ENCODE results near the gene TAF6L.
"Not testable (repeated sequence)": the region's sequence is repeated elsewhere in the genome, so short reads cannot be mapped to it uniquely, and the experiment has no call there.

Gene TAF6L

DNA sequence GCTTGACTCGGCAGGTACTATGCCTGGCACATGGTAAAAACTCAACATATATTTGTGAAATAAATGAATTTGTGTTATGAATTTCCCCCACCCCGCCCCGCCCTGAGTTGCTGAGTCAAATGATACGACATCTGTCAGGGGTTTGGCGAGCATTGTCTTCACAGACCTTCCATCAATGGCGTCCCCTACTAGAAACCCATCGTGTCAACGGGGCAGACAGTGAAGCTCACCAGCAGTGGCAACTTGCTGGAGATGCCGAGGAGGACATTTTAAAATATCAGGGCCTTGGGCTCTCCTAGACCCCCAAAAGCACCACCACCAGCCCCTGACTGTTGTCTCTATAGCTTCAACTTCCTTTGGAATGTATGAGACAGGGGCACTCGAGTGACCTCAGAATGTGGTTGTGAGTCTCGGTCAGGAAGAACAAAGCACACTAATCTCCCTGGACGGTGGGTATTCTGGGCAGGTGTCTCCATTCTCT is 34.8 kb downstream of the TAF6L start:
- peak; percentile 26 for DNase-seq

DNA sequence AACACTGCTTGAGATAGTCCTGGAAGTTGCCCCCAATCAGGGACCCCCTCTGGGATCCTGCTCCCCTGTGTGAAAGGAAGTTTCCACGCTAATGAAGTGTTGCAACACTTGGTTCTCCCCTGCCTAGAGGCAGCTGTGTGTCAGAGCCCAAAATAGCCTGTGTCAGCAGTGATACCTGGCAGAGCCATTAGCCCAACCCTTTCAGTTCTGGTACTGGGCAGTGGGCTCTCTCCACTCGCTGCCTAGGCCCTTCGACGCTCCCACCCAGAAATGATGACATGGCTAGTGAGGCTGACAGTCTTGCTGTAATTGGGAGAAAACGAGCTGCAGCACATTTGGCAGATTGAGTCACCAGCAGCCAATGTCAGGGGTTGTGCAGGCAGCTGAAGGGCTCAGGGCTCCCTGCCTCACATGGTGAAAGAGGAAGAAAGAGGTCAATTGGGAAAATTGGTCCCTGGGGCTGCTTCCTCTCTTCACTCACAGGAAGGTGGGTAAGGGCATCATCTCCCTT is 35.5 kb downstream of the TAF6L start:
- DNase-seq: no peak

DNA sequence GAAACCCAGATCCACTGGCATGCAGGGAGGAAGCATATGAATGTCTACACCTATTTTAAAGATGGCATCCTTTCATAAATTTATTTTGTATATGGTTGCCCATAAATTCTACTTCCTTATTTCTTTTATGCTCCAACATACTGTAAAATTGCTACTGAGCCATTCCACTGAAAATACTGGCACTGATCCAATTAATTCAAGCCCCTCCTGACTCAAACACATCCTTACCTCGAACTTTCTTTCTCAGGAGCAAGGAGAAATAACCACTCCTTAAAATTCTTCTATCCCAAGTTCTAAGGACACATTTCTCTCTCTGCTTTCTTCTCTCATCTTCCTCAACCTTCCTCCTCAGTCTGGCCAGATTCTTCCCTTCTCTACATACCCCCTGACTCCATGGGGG is 39.6 kb downstream of the TAF6L start:
- no peak for DNase-seq

DNA sequence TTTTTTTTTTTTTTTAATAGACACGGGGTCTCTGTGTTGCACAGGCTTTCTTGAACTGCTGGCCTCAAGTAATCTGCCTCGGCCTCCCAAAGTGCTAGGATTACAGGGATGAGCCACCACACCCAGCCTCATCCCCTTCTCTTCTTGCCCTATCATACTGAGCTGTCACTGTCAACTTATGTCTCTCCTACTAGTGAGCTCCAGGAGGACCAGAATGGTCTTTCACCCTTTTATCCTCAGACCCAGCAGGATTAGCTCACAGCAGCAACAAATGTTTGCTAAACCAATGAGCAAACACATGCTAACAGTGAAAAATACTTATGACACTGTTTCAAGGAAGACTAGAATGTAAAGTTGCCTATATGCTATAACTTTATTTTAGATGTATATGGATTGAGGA is 40.5 kb downstream of the TAF6L start:
- DNase-seq: no peak

DNA sequence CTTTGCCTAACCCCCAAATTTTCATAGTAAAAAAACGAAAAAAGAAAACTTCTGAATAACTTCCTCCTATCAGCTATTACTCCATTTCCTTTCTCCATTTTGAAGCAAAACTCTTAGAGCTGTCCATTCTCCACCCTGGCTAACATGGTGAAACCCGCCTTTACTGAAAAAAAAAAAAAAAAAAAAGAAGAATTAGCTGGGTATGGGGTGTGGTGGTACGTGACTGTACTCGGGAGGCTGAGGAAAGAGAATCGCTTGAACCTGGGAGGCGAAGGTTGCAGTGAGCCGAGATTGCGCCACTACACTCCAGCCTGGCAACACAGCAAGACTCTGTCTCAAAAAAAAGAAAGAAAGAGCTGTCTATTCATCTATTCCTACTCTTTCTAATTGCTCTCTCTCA is 45.4 kb downstream of the TAF6L start:
- no peak for DNase-seq

DNA sequence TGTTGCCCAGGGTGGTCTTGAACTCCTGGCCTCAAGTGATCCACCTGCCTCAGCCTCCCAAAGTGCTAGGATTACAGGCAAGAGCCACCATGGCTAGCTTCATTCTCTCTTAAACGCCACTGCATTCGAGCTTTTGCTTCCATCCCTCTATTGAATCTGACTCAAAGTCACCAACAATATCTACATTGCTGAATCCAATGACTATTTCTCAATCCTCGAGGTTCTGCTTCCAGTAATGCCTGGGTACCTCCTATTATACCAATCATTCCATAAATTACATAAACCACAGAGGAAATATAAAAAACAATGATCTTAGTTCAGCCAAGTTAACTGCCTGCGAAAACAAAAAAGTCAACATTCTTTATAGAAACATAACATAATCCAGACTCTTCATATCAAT is 45.9 kb downstream of the TAF6L start:
- DNase-seq: no peak

DNA sequence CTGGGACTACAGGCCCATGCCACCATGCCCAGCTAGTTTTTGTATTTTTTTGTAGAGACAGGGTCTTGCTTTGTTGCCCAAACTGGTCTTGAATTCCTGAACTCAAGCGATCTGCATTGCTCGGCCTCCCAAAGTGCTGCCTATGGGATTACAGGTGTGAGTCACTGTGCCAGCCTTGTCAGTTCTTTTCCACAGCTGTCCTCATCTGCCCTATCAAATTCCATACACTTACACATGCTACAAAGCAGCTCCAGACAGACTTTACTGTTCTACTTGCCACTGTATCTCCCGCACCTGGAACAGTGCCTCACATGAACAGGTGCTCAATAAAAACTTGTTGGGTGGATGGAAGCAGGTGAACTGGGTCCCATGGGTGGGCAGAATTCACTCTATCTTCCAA is 52.5 kb downstream of the TAF6L start:
- no peak for DNase-seq

DNA sequence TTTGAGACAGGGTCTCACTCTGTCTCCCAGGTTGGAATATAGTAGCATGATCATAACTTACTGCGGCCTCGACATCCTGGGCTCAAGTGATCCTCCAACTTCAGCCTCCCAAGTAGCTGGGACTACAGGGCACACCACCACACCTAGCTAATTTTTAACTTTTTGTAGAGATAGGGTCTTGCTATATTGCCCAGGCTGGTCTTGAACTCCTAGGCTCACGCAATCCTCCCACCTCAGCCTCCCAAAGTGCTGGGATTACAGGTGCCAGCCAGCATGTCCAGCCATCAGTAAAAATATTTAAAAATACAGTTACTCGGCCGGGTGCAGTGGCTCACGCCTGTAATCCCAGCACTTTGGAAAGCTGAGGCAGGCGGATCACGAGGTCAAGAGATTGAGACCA is 56.9 kb downstream of the TAF6L start:
- not testable (repeated sequence) for DNase-seq

DNA sequence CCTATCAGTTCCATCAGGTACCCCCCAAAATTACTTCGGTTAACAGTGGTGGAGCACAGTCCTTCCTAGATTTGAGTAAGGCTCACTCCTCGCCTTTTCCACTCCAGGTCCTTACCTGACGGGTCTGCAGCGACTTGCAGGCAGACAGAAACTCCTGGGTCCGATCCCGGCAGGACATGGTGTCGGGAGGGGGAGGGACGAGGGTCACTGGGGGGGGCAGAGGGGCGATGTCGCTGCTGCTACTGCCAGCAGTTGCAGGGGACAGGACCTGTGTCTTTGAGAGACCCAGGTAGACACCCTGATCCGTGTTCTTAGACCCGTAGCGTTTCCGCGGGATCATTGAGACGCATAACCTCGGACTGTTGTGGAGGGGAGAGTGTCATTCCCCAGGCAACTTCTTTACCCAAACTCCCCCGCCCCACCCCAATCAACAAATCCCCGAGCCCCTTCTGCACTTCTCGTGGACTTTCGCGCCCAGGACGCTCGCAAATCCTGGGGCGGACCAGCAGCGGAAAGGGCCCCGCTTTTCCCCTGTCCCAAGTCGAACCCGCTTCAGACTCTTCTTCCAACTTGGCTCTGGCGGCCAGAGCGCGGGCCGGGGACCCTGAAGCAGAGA is 59.8 kb downstream of the TAF6L start:
- no peak for DNase-seq

DNA sequence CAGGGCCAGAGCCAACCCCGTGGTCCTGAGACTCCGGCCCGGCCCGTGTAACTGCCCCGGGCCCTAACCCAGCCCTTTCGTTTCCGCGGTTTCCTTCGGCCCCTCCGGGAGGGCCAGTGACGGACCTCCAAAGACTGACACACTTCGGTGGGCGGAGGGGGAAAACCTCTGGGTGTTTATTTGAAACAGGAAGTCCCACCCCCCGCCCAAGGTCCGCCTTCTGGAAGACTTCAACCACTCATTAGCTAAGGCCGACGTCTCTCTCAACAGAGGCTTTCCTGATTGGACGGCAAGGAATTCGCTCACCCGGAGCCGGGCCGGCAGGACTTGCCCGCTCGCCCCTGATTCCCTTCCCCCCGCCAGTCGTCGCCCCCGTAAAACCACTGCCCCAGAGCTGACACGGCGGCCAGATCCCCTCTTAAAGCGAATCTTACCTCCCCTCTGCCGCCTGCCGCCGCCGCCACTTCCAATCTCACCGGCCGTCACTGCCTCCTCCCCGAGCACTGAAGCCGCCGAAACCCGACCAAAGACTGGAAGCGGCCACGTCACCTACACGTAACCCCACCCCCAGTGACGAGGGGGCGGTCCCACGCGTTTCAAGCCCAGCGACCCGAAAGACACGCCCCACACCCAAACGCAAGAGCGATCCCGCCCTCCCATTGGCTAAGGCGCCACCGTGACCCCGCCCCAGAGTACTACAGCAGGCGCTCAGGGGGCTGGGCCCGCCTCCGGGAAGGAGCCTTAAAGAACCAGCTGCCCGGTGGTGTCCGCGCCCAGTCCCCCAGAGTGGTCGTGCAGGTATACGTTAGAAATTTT is 60.5 kb downstream of the TAF6L start, which contains the start of gene STX5:
Gene STX5 (minus strand): TSS at position 532 of the 816 bp plus-strand sequence. CDS start 808 bp downstream, outside the sequence.
- DNase-seq: peak; percentile 98

DNA sequence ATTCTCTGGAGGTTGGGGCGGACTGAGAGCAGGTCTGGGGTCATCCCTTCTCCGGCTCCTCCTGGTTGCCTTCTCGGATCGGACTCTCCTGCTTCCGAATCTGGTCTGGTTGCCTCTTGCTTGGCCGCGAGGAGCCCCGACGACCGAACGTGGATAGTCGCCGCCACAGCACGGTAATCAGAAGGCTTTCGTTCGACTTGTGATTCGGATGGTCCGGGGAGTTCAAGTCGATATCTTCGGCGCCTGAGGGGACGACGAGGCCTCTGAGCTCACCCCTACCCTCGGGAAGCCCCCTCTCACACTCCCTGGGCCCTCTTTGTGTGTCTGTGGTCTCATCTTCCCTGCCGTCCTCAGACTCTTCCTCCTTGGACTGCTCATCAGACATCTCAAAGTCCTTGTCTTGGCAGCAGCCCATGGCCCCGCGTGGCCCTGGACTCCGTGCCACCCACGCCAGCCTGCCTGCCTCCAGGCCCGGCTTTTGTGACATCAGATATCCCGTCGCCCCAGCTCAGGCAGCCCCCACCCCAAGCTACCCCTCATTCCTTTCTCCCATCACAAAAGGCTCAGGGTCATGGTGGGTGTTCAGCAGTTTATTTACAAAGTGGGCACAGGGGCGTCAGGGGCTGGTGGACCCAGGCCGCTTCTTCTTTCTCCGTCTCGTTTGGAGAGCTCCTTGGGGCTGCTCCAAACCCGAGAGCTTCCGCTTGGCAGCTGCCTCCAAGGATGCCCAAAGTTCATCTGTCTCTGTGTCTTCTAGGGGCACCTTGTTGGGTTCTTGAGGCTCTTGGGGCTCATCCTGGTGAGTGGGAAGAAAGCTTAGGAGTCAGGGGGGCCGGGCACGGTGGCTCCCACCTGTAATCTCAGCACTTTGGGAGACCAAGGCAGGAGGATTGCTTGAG is 61.4 kb downstream of the TAF6L start, which contains the start of gene TEX54:
Gene TEX54 (minus strand): TSS at position 506 of the 899 bp plus-strand sequence.
- no peak for DNase-seq

DNA sequence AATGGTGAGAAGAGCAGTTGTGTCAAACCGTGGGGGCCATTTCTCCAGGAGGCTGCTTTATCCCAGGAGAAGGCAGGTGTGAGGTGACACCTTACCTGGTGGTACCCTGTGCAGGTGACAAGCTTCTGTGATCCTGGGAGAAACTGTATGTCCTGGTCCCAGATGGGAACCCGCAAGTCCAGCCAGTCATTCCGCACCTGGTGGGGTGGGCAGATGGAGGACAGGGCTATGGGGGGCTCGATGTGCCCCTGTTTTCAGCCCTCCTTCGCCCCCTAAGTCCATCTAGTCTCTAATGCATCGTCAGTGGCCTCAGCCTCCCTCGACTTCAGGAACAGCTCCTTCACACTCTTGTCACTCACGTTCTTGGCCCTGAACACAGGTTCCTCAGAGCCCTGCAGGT is 64.1 kb downstream of the TAF6L start:
- DNase-seq: no peak
